Activated CD4-positive, alpha-beta memory T cell treated with anti-CD3 and anti-CD28 coated beads, Interleukin-2, amount 10 ng/mL, durations not matched to agents 7 days and 5 days (primary cell): ENCODE data around the gene COPS9. TPM values are rescaled to one million over a fixed set of nuclear protein-coding genes. Genes with fewer than 3 reads are reported as not detected.

Experiments
- CTCF ChIA-PET: fragments of 350-600 bp; sonication (Branson Sonifier 250); formaldehyde crosslinking; loops from one replicate; lab custom pipeline; 2021; ENCODE audit warnings: antibody characterized with exemption, inconsistent platforms; lab: Charles Lee
- POLR2A ChIA-PET: fragments of 350-600 bp; sonication (Branson Sonifier 250); formaldehyde crosslinking; loops from one replicate; lab custom pipeline; 2021; ENCODE audit warnings: antibody characterized with exemption; lab: Charles Lee
- DNase-seq: peaks from one replicate; pipeline ENCODE4 v3.0.0-alpha.2; 2020
- H3K27ac Mint-ChIP-seq: one replicate; pipeline ENCODE4 v1.8.0; 2021; ENCODE audit warnings: mild to moderate bottlenecking, mixed read lengths
- H3K27me3 Mint-ChIP-seq: one replicate; pipeline ENCODE4 v1.8.0; 2021; ENCODE audit warnings: mixed read lengths
- H3K36me3 Mint-ChIP-seq: one replicate; pipeline ENCODE4 v1.8.0; 2021; ENCODE audit warnings: low read depth, mixed read lengths
- H3K4me1 Mint-ChIP-seq: one replicate; pipeline ENCODE4 v1.8.0; 2021; ENCODE audit warnings: mixed read lengths
- H3K4me3 Mint-ChIP-seq: one replicate; pipeline ENCODE4 v1.8.0; 2021; ENCODE audit warnings: mild to moderate bottlenecking, mixed read lengths
- H3K9me3 Mint-ChIP-seq: one replicate; pipeline ENCODE4 v1.8.0; 2021; ENCODE audit warnings: mixed read lengths
- total RNA-seq, 2 experiments: library from RNA; stranded (reverse); gene quantifications; one replicate each; pipeline ENCODE4 v1.2.3, GENCODE V29; 2021

COPS9 gene
- total RNA-seq, 2 experiments from 2014 or later, result 95.5 to 96.2 TPM

GRCh38 chr2:240162939-240163714 is 27.0 kb upstream of the COPS9 start:
- ChIA-PET CTCF (no interaction called here), POLR2A (no interaction called here)
- H3K27me3 Mint-ChIP-seq, result no peaks in the 10 kb centered on the region

GRCh38 chr2:240162531-240162930 is 26.4 kb upstream of the COPS9 start:
- no peak for DNase-seq
- H3K4me3 Mint-ChIP-seq, result no peak overlapping the region
- H3K36me3 Mint-ChIP-seq, result no peaks in the 10 kb centered on the region
- H3K27me3 Mint-ChIP-seq, result no peaks in the 10 kb centered on the region
- H3K9me3 Mint-ChIP-seq, result peaks cover 8% of the 10 kb centered on the region
- no peak overlapping the region for H3K27ac Mint-ChIP-seq
- ChIA-PET POLR2A (no interaction called here), CTCF (no interaction called here)
- no peaks in the 10 kb centered on the region for H3K4me1 Mint-ChIP-seq

More at GRCh38 chr2:240162939-240163714, 27.0 kb upstream of the COPS9 start:
- DNase-seq, result no peak
- Mint-ChIP-seq H3K36me3 (no peaks in the 10 kb centered on the region), H3K27ac (no peak overlapping the region), H3K4me1 (no peaks in the 10 kb centered on the region), H3K4me3 (no peak overlapping the region), H3K9me3 (peaks cover 8% of the 10 kb centered on the region)

- Mint-ChIP-seq H3K27ac (no peak overlapping the region), H3K9me3 (peaks cover 8% of the 10 kb centered on the region), H3K4me3 (no peak overlapping the region), H3K36me3 (no peaks in the 10 kb centered on the region), H3K4me1 (no peaks in the 10 kb centered on the region), H3K27me3 (no peaks in the 10 kb centered on the region)
- POLR2A ChIA-PET, result no interaction called here
- CTCF ChIA-PET, result no interaction called here
- DNase-seq, result no peak
These were observed 25.9 kb upstream of the COPS9 start for GRCh38 chr2:240162032-240162431.

- peaks cover 8% of the 10 kb centered on the region for H3K9me3 Mint-ChIP-seq
- no peak overlapping the region for H3K4me3 Mint-ChIP-seq
- H3K36me3 Mint-ChIP-seq, result no peaks in the 10 kb centered on the region
- no peak overlapping the region for H3K27ac Mint-ChIP-seq
- ChIA-PET CTCF (no interaction called here), POLR2A (no interaction called here)
- DNase-seq, result no peak
- no peaks in the 10 kb centered on the region for H3K27me3 Mint-ChIP-seq
- H3K4me1 Mint-ChIP-seq, result no peaks in the 10 kb centered on the region
These were observed 25.1 kb upstream of the COPS9 start for GRCh38 chr2:240161087-240161750.

- Mint-ChIP-seq H3K27me3 (no peaks in the 10 kb centered on the region), H3K4me3 (no peak overlapping the region), H3K9me3 (peaks cover 8% of the 10 kb centered on the region), H3K36me3 (no peaks in the 10 kb centered on the region), H3K27ac (no peak overlapping the region), H3K4me1 (no peaks in the 10 kb centered on the region)
- ChIA-PET CTCF (no interaction called here), POLR2A (no interaction called here)
- no peak for DNase-seq
These were observed 24.4 kb upstream of the COPS9 start for GRCh38 chr2:240160291-240161086.

- Mint-ChIP-seq H3K36me3 (no peaks in the 10 kb centered on the region), H3K27ac (no peak overlapping the region), H3K27me3 (no peaks in the 10 kb centered on the region), H3K4me1 (no peaks in the 10 kb centered on the region), H3K4me3 (no peak overlapping the region), H3K9me3 (peaks cover 6% of the 10 kb centered on the region)
- ChIA-PET CTCF (interaction anchor here (0.7 kb wide), 1 partner anchor 71 kb away, joined by 3 read pairs; no protein-coding TSS in a partner anchor), POLR2A (no interaction called here)
- DNase-seq, result no peak
These were observed 23.2 kb upstream of the COPS9 start for GRCh38 chr2:240159251-240159839.

DNA sequence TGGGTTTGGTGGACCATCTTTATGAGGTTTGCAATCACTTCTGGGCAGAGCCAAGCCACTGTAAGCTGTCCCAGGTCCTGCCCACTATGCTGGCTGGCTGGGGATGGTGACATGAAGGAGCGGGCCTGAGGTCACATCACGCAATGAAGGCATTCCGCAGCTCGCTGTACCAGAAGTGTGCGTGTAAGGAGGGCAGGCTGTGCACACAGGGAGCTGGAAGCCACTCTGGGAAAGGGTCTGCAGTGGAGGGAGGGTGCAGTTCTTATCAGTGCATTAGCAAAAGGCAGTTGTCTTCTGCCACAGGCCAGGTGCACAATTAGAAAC is 21.0 kb upstream of the COPS9 start:
- ChIA-PET CTCF (no interaction called here), POLR2A (no interaction called here)
- Mint-ChIP-seq H3K9me3 (no peaks in the 10 kb centered on the region), H3K4me3 (no peak overlapping the region), H3K36me3 (no peaks in the 10 kb centered on the region), H3K27me3 (peaks cover 3% of the 10 kb centered on the region), H3K27ac (no peak overlapping the region), H3K4me1 (no peaks in the 10 kb centered on the region)
- no peak for DNase-seq

DNA sequence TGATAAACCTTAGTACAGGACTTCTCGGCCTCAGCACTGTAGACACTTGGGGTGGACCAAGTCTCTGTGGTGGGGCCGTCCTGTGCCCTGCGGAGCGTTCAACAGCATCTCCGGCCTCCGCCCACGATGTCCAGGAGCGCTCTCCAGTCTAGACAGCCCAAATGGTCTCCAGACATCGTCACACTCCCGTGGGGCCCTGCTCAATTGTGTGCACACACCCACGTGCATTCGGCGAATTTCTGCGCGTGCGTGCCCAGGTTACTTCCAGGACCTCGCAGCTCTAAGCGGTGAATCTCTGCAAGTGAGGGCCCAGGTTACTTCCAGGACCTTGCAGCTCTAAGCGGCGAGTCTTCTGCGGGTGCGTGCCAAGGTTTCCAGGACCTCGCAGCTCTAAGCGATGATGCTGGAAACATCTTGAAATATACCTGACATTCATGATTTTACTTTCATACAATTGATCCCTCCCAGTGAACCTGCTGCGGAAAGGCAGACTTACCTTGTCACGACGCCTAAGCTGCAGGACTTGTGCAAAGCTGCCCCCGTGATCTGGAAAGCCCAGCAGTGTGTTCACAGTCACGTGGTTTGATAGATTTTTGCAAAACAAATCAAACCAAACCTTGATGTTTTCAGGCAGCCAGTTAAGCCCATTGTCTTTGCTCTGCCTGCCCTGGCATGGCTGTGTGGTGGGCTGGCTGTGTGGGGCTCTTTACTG is 20.5 kb upstream of the COPS9 start:
- POLR2A ChIA-PET, result no interaction called here
- H3K4me3 Mint-ChIP-seq, result no peak overlapping the region
- H3K9me3 Mint-ChIP-seq, result no peaks in the 10 kb centered on the region
- DNase-seq, result no peak
- peaks cover 3% of the 10 kb centered on the region for H3K27me3 Mint-ChIP-seq
- CTCF ChIA-PET, result no interaction called here
- H3K27ac Mint-ChIP-seq, result no peak overlapping the region
- H3K4me1 Mint-ChIP-seq, result no peaks in the 10 kb centered on the region
- no peaks in the 10 kb centered on the region for H3K36me3 Mint-ChIP-seq

GRCh38 chr2:240155745-240156390 is 19.8 kb upstream of the COPS9 start:
- no peaks in the 10 kb centered on the region for H3K9me3 Mint-ChIP-seq
- no peaks in the 10 kb centered on the region for H3K36me3 Mint-ChIP-seq

GRCh38 chr2:240155048-240155744 is 19.1 kb upstream of the COPS9 start:
- no peaks in the 10 kb centered on the region for H3K4me1 Mint-ChIP-seq
- peaks cover 3% of the 10 kb centered on the region for H3K27me3 Mint-ChIP-seq
- no peak for DNase-seq
- CTCF ChIA-PET, result no interaction called here
- POLR2A ChIA-PET, result no interaction called here
- H3K27ac Mint-ChIP-seq, result no peak overlapping the region
- no peaks in the 10 kb centered on the region for H3K36me3 Mint-ChIP-seq
- H3K4me3 Mint-ChIP-seq, result no peak overlapping the region
- H3K9me3 Mint-ChIP-seq, result no peaks in the 10 kb centered on the region

More at GRCh38 chr2:240155745-240156390, 19.8 kb upstream of the COPS9 start:
- Mint-ChIP-seq H3K4me3 (no peak overlapping the region), H3K4me1 (no peaks in the 10 kb centered on the region), H3K27me3 (peaks cover 3% of the 10 kb centered on the region), H3K27ac (no peak overlapping the region)
- ChIA-PET CTCF (no interaction called here), POLR2A (no interaction called here)
- no peak for DNase-seq

DNA sequence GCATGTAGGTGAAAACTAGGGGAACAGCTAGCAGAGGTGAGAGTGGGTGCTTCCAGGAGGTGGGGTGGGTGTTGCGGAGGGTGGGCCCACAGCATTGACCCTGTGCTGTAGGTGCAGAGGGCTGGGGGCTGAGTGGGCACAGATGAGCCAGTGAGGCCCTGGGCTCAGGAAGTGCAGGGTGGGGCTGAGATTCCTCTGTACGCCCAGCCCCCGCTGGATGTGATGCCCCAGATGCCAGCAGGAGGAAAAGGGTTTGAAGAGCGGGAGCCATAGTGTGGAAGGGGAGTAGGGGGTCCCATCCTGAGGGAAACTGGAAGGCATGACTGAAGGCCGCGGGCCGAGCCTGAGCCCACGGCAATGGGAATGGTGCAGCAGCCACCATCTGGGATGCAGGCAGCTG is 18.5 kb upstream of the COPS9 start:
- no peak overlapping the region for H3K4me3 Mint-ChIP-seq
- ChIA-PET POLR2A (no interaction called here), CTCF (no interaction called here)
- H3K36me3 Mint-ChIP-seq, result no peaks in the 10 kb centered on the region
- no peaks in the 10 kb centered on the region for H3K9me3 Mint-ChIP-seq
- peaks cover 3% of the 10 kb centered on the region for H3K27me3 Mint-ChIP-seq
- no peak overlapping the region for H3K27ac Mint-ChIP-seq
- DNase-seq, result no peak
- H3K4me1 Mint-ChIP-seq, result no peaks in the 10 kb centered on the region

DNA sequence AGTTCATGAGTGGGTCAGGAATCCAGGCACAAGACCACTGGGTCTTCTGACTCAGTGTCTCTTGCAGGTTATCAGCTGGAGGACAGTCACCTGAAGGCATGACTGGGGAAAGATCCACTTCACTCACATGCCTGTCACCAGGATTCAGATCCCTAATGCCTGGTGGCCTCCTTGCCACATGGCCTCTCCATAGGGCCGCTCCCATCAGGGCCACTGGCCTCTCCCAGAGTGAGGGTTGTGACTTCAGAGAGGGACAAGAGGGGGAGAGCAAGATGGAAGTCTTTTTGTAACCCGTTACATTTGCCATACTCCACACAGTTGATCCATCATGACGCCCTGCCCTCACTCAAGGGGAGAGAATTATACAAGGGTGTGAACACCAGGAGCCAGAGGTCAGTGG is 17.3 kb upstream of the COPS9 start:
- Mint-ChIP-seq H3K9me3 (no peaks in the 10 kb centered on the region), H3K27me3 (peaks cover 3% of the 10 kb centered on the region), H3K4me3 (no peak overlapping the region), H3K27ac (no peak overlapping the region), H3K4me1 (no peaks in the 10 kb centered on the region), H3K36me3 (no peaks in the 10 kb centered on the region)
- CTCF ChIA-PET, result interaction anchor here (1.2 kb wide), 1 partner anchor 92 kb away, joined by 3 read pairs; no protein-coding TSS in a partner anchor
- POLR2A ChIA-PET, result no interaction called here
- DNase-seq, result no peak
